Stimulated activated CD8-positive, alpha-beta memory T cell treated with anti-CD3 and anti-CD28 coated beads, Interleukin-4, amount 100 ng/mL, for 1 hour (primary cell): Measurements from ENCODE around the gene ACTG1.

ENCODE experiments used
- DNase-seq, 2 donors: peaks; one replicate each; pipeline ENCODE4 v3.0.0-alpha.2; 2020; ENCODE audit warnings: low read depth in 2 of 2, low spot score in 1 of 2

ACTG1 gene

GRCh38 chr17:81545160-81545949, 32.8 kb upstream of the ACTG1 start:
- DNase-seq: no peak

GRCh38 chr17:81544281-81544974, 31.8 kb upstream of the ACTG1 start:
- no peak for DNase-seq

GRCh38 chr17:81543756-81544155, 31.2 kb upstream of the ACTG1 start:
- DNase-seq: no peak

- no peak for DNase-seq
These were observed 30.7 kb upstream of the ACTG1 start for GRCh38 chr17:81543339-81543675.

GRCh38 chr17:81542431-81543338, 30.1 kb upstream of the ACTG1 start:
- no peak for DNase-seq

GRCh38 chr17:81541123-81541522, 28.5 kb upstream of the ACTG1 start:
- DNase-seq: no peak

- no peak for DNase-seq
These were observed 28.1 kb upstream of the ACTG1 start for GRCh38 chr17:81540676-81541027.

- DNase-seq: no peak
These were observed 27.5 kb upstream of the ACTG1 start for GRCh38 chr17:81539961-81540675.

GRCh38 chr17:81539571-81539900, 26.9 kb upstream of the ACTG1 start:
- no peak for DNase-seq

GRCh38 chr17:81538651-81539570, 26.3 kb upstream of the ACTG1 start:
- DNase-seq: no peak

GRCh38 chr17:81537856-81538555, 25.4 kb upstream of the ACTG1 start:
- DNase-seq: no peak

GRCh38 chr17:81537343-81537855, 24.8 kb upstream of the ACTG1 start:
- DNase-seq: no peak

GRCh38 chr17:81536299-81537290, 24.0 kb upstream of the ACTG1 start:
- no peak for DNase-seq

GRCh38 chr17:81535480-81536298, 23.1 kb upstream of the ACTG1 start:
- DNase-seq: no peak

- DNase-seq: no peak
These were observed 22.4 kb upstream of the ACTG1 start for GRCh38 chr17:81535007-81535328.

GRCh38 chr17:81534157-81535006, 21.8 kb upstream of the ACTG1 start:
- DNase-seq: no peak
